Measurements from ENCODE around the gene DIAPH3.

The DIAPH3 gene

DNA sequence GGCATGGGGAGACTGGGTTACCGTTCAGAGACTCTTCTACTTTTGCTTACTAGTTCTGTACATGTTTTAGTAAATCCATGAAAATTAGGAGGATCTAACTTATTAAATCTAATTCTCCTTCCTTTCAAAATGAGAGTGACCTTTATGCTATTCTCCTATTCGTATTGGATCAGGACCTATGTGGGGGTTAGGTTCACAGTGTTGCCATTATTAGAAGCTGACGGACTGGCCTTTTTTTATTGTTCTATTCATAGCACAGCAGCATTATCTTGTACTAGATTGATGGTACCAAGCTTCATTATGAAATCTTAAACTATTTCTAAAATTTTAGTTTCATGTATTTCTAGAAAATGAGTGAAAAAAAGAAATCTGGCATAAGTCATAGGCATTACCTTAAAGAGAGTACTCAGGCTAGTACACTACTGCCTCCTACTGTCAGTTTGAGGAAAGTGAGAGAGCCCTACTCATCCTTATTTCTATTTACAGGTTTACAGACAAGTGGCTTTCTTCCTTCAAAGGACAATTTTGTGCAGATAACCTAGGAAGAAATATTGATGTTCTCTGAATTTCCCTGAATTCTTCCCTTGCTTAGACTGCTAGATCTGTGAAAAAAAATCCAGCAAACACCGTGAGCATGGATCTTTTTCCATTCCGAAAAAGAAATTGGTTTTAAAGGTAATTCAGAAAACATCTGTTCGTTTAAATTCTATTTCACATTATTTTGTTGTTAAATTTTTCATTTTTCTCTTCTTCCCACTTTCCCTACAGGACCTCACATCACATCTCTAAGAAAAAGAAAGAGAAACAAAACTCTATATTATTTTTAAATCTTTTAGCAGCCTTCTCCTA is 485.5 kb downstream of the DIAPH3 start:
- peak; percentile 4 for DNase-seq (ENCODE audit: insufficient read length)
- FAIRE-seq, result no peak
- TF ChIP-seq POLR2AphosphoS5 (IDR thresholded peaks at IDR 0.05; ENCODE audit: low read depth, low read length), result no peak

DNA sequence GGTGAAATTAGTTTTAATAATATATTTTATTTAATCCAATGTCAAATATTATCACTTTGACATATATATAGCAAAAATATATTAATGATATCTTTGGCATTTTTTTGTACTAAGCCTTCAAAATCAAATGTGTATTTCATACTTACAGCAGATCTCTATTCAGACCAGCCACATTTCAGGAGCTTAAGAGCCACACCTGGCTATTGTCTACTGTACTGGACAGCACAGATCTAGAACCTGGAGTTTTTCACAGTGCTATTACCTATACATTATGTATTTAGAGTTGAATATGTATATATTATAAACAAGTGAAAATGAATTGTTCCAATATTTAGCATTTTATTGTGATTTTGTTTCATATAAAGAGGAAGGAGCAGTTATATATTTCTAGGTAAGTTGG is 486.3 kb downstream of the DIAPH3 start:
- TF ChIP-seq TAF1 (IDR thresholded peaks at IDR 0.05; ENCODE audit: borderline replicate concordance, low read depth, low read length) (no peak), POLR2AphosphoS5 (IDR thresholded peaks at IDR 0.05; ENCODE audit: low read depth, low read length) (no peak), POLR2A (IDR thresholded peaks at IDR 0.05; ENCODE audit: low read depth, low read length) (no peak)
- FAIRE-seq, result no peak
- no peak for DNase-seq (ENCODE audit: insufficient read length)

DNA sequence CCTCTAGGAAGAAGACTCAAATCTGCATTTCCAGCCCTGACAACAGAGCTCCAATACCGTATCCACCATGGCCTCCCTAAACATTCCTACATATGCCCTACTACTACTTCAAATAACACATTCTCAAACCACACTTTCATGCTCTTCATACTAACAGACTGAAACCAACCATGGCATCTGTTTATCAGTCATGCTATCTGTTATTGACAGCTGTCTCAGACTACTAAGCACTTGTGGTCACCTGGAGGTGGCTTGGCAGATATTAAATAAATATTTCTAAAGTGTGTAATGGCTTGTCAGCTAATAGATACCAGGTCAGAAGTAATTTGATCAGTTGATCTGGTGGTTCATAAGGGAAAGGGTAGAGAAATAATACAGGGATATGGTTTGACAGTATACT is 489.1 kb downstream of the DIAPH3 start:
- TF ChIP-seq TAF1 (IDR thresholded peaks at IDR 0.05; ENCODE audit: borderline replicate concordance, low read depth, low read length) (no peak), POLR2A (IDR thresholded peaks at IDR 0.05; ENCODE audit: low read depth, low read length) (no peak), POLR2AphosphoS5 (IDR thresholded peaks at IDR 0.05; ENCODE audit: low read depth, low read length) (no peak)
- FAIRE-seq (no peak), DNase-seq (ENCODE audit: insufficient read length) (no peak)

DNA sequence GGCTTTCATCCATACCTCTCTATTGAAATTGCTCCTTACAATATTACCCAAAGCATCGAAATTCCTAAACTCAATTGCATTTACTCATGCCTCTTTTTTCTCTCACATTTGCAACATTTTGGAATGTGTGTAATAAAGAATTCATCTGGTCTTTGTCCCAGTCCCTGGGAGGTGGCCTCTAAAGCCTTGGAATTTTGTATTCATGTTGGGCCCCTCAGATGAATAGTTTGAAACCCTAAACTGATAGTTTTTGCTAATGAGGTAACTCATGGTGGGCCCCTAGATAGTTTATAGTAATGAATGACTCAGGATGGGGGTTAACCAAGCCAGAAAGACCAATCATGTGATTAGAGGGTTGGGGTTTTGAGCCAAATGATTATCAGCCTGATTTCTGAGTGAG is 490.4 kb downstream of the DIAPH3 start:
- no peak for FAIRE-seq

DNA sequence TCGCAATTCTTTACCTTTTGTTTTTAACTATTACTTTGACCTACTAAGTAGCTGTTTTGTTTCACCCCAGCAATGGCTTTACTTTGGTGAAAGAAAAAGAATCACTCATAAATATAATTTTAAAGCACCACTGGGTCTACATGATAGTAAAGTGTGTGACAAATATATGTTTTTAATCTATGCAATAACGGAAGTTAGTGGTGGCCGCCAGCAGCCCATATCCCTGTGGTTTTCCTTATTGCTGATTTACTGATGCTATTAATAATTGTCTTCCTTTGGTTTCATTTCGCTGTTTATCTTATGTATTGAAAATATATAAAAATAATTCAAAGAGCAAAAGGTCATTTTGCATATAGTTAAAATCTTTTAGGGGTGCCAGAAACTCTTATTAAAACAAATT is 491.3 kb downstream of the DIAPH3 start:
- no peak for TF ChIP-seq TAF1 (IDR thresholded peaks at IDR 0.05; ENCODE audit: borderline replicate concordance, low read depth, low read length)
- TF ChIP-seq POLR2AphosphoS5 (IDR thresholded peaks at IDR 0.05; ENCODE audit: low read depth, low read length), result no peak
- TF ChIP-seq POLR2A (IDR thresholded peaks at IDR 0.05; ENCODE audit: low read depth, low read length), result no peak
- FAIRE-seq (no peak), DNase-seq (ENCODE audit: insufficient read length) (no peak)

More for the DNA sequence above, 490.4 kb downstream of the DIAPH3 start:
- DNase-seq (ENCODE audit: insufficient read length), result no peak
- TF ChIP-seq POLR2AphosphoS5 (IDR thresholded peaks at IDR 0.05; ENCODE audit: low read depth, low read length), result no peak
- no peak for TF ChIP-seq TAF1 (IDR thresholded peaks at IDR 0.05; ENCODE audit: borderline replicate concordance, low read depth, low read length)
- TF ChIP-seq POLR2A (IDR thresholded peaks at IDR 0.05; ENCODE audit: low read depth, low read length), result no peak

DNA sequence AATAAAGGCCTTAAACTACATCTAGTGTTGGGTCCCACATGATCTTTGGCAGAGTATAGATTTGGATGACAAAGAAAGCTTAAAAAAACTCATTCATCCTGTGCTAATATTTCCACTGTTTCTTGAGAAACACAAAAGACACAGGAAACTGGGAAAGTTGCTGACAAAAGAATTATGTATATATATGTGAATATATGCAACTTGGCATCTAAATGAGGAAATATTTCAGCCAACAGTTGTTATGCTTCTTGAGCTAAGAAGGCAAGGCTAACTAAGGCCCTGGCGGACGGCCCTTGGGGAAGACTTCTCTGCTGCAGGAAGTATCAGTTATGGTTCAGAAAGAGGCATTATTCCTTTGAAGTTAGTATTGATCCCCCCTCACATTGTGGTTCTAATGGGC is 491.8 kb downstream of the DIAPH3 start:
- TF ChIP-seq TAF1 (IDR thresholded peaks at IDR 0.05; ENCODE audit: borderline replicate concordance, low read depth, low read length) (no peak), POLR2AphosphoS5 (IDR thresholded peaks at IDR 0.05; ENCODE audit: low read depth, low read length) (no peak), POLR2A (IDR thresholded peaks at IDR 0.05; ENCODE audit: low read depth, low read length) (no peak)

DNA sequence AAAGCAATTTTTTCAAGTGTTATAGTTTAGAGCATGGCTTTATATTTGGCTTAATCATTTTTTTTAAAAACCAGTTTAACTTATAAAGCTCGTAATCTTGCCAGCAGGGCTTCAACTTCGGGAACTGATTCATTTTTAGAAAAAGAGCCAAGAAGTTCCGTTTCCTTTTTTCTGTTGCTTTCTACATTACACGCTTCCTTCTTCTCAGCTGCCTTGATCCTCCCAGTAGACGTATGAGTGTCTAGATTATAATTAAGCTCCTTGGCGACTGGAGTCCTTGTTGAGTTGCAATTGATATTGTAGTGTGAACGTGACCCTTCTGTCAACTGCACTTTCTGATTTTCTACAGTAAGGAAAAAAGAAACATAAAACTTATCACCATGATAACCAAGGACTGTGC is 497.2 kb downstream of the DIAPH3 start:
- FAIRE-seq, result no peak
- DNase-seq (ENCODE audit: insufficient read length), result no peak
- TF ChIP-seq POLR2A (IDR thresholded peaks at IDR 0.05; ENCODE audit: low read depth, low read length) (no peak), TAF1 (IDR thresholded peaks at IDR 0.05; ENCODE audit: borderline replicate concordance, low read depth, low read length) (no peak), POLR2AphosphoS5 (IDR thresholded peaks at IDR 0.05; ENCODE audit: low read depth, low read length) (no peak)

More for the DNA sequence above, 491.8 kb downstream of the DIAPH3 start:
- DNase-seq (ENCODE audit: insufficient read length) (no peak), FAIRE-seq (no peak)

DNA sequence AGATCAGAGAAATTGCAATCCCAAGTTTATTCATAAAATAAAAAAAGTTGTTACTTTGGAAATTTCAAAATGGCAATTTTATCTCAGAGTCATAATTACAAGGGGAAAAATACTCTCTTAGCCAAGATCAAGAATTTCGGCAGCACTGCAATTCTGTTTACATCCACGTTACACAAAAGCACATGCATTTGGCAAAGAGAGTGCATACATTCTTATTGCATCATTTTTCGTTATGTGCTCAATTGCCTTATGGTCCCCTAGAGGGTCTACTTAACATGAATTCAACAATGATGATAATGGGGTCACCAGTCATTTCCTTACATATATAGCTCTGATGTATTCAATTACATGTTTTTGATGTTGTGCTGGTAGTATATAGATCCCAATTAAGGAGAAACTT is 498.0 kb downstream of the DIAPH3 start:
- TF ChIP-seq POLR2AphosphoS5 (IDR thresholded peaks at IDR 0.05; ENCODE audit: low read depth, low read length), result no peak
- TF ChIP-seq TAF1 (IDR thresholded peaks at IDR 0.05; ENCODE audit: borderline replicate concordance, low read depth, low read length), result no peak
- TF ChIP-seq POLR2A (IDR thresholded peaks at IDR 0.05; ENCODE audit: low read depth, low read length), result no peak
- DNase-seq (ENCODE audit: insufficient read length), result no peak
- no peak for FAIRE-seq

DNA sequence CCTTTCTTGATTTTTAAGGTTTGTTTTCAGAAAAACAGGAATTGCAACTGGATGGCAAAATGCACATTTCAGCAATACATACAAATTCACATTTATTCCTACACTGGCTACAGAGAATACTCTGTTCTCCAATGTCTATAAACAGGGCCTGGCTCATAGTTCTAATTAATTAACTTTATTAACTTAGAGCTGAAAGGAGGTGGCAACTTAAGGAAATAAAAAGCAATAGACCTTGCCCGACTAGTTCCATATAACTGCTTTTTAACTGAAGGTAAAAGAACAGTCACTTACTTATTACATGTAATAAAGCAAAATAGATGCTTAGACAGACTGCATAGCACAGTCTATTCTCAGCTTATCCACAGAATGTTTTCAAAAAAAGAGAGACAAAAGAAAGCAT is 498.5 kb downstream of the DIAPH3 start:
- FAIRE-seq (no peak), DNase-seq (ENCODE audit: insufficient read length) (no peak)
- no peak for TF ChIP-seq TAF1 (IDR thresholded peaks at IDR 0.05; ENCODE audit: borderline replicate concordance, low read depth, low read length)
- TF ChIP-seq POLR2A (IDR thresholded peaks at IDR 0.05; ENCODE audit: low read depth, low read length), result no peak
- TF ChIP-seq POLR2AphosphoS5 (IDR thresholded peaks at IDR 0.05; ENCODE audit: low read depth, low read length), result no peak

DNA sequence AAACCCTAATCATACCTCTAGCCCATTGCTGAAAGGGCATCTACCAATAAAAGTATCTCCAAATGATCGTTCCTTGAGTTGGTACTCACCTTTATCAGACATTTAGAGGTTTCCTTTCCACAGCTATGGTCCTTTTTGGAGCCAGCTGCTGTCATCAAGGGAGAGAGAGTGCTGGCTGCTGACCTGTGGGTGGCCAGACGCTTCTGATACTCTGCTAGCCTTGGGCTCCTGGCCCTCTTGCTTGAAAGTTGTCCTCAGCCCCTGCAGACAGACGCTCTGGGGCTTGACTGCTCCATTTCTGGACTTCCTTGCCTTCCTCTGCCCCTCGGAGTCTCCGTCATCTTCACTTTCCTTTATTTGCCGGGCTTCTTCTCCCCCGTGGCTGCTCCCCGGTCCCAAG is 499.1 kb downstream of the DIAPH3 start:
- no peak for TF ChIP-seq TAF1 (IDR thresholded peaks at IDR 0.05; ENCODE audit: borderline replicate concordance, low read depth, low read length)
- TF ChIP-seq POLR2AphosphoS5 (IDR thresholded peaks at IDR 0.05; ENCODE audit: low read depth, low read length), result no peak
- TF ChIP-seq POLR2A (IDR thresholded peaks at IDR 0.05; ENCODE audit: low read depth, low read length), result no peak
- no peak for DNase-seq (ENCODE audit: insufficient read length)
- no peak for FAIRE-seq

DNA sequence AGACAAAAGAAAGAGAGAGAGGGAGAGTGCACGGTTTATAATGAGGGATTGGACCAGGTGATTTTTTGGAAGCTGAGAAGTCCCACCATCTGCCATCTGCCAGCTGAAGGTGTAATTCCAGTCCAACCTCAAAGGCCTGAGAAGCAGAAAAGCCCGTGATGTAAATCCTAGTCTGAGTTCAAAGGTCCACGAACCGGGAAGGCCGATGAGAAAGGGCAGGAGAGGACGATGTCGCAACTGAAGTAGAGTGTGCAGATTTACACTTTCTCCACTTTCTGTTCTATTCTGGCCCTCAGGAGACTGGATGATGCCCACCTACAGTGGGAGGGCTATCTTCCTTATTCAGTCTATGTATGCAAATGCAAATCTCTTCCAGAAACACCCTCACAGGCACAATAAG is 500.0 kb downstream of the DIAPH3 start:
- DNase-seq (ENCODE audit: insufficient read length), result no peak
- no peak for TF ChIP-seq POLR2AphosphoS5 (IDR thresholded peaks at IDR 0.05; ENCODE audit: low read depth, low read length)
- TF ChIP-seq POLR2A (IDR thresholded peaks at IDR 0.05; ENCODE audit: low read depth, low read length), result no peak
- FAIRE-seq, result no peak

DNA sequence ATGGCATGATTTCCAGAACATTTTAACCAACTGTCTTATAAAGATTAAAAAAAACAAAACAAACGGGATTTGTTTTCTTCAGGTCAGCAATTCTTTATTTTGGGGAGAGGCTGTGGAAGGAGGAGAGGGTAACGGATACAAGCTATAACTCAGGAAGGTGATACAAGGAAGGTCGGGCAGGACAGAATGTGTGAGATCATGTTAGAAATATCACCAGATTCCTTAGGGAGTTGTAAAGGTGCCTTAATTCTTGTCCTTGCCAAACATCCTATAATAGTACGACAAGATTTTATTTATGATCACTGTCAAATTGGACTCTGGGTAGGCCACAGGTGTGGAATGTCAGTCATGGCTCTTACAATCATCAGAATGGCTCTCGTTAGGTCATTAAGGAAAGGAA is 503.1 kb downstream of the DIAPH3 start:
- FAIRE-seq, result no peak
- no peak for TF ChIP-seq TAF1 (IDR thresholded peaks at IDR 0.05; ENCODE audit: borderline replicate concordance, low read depth, low read length)
- no peak for TF ChIP-seq POLR2A (IDR thresholded peaks at IDR 0.05; ENCODE audit: low read depth, low read length)
- no peak for TF ChIP-seq POLR2AphosphoS5 (IDR thresholded peaks at IDR 0.05; ENCODE audit: low read depth, low read length)
- no peak for DNase-seq (ENCODE audit: insufficient read length)

All from GM12892 (cell line).